Measurements from ENCODE around the gene DLK1.

DNA sequence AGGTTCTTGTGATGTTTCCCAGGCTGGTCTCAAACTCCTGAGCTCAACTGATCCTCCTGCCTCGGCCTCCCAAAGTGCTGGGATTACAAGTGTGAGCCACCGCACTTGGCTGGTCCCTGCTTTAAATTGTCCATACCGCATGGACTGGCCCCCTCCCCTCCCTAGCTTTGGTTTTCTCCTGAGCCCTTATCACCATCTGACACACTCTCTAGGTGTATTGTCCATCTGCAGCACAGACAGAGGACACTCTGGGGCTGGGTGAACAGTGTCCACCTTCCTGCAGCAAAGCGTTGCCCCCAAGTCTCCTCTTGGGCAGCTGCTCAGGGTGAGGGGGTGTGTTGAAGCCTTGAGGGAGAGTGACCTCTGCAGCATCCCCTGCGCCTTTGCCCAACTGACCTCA is 36.0 kb upstream of the DLK1 start:
- no peak for TF ChIP-seq POLR2A (IDR thresholded peaks at IDR 0.05)
- TF ChIP-seq EP300 (IDR thresholded peaks at IDR 0.05): no peak
- TF ChIP-seq, protein P1, sequence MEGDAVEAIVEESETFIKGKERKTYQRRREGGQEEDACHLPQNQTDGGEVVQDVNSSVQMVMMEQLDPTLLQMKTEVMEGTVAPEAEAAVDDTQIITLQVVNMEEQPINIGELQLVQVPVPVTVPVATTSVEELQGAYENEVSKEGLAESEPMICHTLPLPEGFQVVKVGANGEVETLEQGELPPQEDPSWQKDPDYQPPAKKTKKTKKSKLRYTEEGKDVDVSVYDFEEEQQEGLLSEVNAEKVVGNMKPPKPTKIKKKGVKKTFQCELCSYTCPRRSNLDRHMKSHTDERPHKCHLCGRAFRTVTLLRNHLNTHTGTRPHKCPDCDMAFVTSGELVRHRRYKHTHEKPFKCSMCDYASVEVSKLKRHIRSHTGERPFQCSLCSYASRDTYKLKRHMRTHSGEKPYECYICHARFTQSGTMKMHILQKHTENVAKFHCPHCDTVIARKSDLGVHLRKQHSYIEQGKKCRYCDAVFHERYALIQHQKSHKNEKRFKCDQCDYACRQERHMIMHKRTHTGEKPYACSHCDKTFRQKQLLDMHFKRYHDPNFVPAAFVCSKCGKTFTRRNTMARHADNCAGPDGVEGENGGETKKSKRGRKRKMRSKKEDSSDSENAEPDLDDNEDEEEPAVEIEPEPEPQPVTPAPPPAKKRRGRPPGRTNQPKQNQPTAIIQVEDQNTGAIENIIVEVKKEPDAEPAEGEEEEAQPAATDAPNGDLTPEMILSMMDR (IDR thresholded peaks at IDR 0.05): no peak
